Cardiac septum (tissue), 1 donor: ENCODE measurements around the gene HPX. TPM values are rescaled to one million over a fixed set of nuclear protein-coding genes. Genes with fewer than 3 reads are reported as not detected.

Experiments used
- DNase-seq: peaks from one replicate; pipeline ENCODE4 v3.0.0-alpha.2; 2020; ENCODE audit warnings: low spot score
- intact Hi-C: fragments of 100-400 bp; cut with DNase I; formaldehyde crosslinking; loops from one replicate; pipeline ENCODE4 v1.14.0; 2022
- long read RNA-seq: library from polyadenylated mRNA; unstranded; transcript quantifications from one replicate; pipeline ENCODE4 v2.0.0, GENCODE V29; 2021
- total RNA-seq: library from RNA; stranded (reverse); fragmentation: NEBNext Ultra II Directional; extraction: Animal tissue kit (Norgen Biotek cat#: 25700); gene quantifications from one replicate; pipeline ENCODE4 v1.2.1, GENCODE V29; 2021
- donor health status: DM: no; HTN: no; CAD: no.

The HPX gene, protein sequence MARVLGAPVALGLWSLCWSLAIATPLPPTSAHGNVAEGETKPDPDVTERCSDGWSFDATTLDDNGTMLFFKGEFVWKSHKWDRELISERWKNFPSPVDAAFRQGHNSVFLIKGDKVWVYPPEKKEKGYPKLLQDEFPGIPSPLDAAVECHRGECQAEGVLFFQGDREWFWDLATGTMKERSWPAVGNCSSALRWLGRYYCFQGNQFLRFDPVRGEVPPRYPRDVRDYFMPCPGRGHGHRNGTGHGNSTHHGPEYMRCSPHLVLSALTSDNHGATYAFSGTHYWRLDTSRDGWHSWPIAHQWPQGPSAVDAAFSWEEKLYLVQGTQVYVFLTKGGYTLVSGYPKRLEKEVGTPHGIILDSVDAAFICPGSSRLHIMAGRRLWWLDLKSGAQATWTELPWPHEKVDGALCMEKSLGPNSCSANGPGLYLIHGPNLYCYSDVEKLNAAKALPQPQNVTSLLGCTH
- total RNA-seq: 0.27 TPM
- long read RNA-seq: 0 reads

DNA sequence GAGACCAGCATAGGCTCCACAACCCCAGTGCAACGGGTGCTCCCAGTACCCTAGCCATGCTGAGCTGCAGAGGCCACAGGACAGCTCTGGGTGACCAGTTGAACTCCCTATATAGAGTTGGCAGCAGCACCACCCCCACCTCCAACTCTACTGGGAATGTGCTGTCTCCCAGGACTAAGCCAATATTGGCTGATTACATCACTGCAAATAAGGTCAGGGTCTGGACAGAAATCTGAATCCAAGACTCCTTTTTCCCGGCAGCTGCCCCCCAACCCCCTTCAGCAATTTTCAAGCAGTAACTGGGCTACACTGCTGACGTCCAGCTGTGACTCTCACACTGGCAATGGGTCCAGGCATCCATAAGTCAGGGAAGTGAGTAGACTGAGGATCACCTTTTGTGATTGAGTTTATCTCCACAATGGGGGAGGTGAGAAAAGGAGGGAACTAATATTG, at the start of gene HPX:
Gene HPX, minus strand, starts transcription at position 82 of the 453 bp plus-strand sequence. Its CDS starts 24 bp downstream, at position 58.
- intact Hi-C loops: no loop called here
- DNase-seq: no peak

DNA sequence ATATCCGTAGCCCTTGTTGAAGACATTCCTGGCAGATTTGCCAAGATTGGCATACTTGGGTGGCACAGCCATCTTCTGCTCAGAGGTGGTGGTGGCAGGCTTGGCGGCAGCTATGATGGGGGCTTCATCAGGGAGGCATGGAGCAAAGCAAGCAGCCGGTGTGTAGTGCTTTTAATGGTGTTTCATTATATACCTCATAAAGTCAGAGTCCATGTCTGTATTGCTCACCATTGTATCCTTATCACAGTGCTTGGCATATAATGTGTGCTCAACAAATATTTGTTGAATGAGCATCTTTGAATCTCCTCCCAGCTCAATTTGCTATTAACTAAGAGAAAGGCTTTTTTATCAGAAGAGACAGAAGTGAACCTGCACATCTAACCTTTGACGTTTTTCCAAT, 48.5 kb upstream of the HPX start:
- DNase-seq: no peak
- intact Hi-C loops: no loop called here

DNA sequence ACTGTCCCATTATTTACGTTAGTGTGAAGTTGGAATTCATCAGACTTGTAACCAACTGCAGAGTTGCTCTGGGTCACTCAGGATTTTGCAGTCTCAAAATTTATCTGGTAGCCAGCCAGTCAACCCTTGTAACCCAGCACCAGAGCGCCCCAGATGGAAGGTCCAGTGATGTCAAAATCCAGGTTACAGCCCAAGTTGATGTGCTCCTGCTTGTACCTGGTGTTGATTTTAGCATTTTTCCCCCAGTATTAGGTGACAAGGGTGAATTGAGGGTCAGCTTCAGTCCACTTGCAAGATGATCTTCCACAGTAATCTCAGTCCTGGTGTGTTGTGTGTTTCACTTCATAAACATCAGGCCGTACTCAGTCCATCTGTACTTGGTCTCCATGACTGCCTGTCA, 48.0 kb upstream of the HPX start:
- DNase-seq: no peak
- intact Hi-C loops: no loop called here

DNA sequence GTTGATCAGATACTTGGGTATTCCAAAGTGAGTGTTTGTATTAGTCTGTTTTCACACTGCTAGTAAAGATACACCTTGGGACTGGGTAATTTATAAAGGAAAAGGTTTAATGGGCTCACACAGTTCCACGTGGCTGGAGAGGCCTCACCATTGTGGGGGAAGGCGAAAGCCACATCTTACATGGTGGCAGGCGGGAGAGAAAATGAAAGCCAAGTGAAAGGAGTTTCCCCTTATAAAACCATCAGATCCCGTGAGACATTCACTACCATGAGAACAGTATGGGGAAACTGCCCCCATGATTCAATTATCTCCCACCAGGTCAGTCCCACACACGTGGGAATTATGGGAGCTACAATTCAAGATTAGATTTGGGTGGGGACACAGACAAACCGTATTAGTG, 47.6 kb upstream of the HPX start:
- intact Hi-C loops: no loop called here
- no peak for DNase-seq

DNA sequence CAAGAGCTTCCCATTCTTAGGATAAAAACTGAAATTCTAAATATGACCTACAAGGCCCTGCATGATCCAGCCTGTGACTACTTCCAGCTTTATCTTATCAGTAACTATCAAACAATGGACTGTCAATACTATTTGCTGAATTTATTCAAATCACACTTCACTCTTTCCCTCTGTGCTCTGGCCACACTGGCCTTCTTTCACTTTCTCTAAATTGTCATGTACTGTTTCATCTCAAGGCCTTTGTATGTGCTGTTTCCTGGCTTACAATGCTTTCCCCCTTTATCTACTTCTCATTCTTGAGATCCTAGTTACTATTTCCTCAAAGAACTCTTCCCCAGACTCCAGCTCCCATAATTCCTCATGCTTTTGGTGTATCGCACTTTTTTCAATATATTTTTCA, 46.2 kb upstream of the HPX start:
- intact Hi-C loops: no loop called here

DNA sequence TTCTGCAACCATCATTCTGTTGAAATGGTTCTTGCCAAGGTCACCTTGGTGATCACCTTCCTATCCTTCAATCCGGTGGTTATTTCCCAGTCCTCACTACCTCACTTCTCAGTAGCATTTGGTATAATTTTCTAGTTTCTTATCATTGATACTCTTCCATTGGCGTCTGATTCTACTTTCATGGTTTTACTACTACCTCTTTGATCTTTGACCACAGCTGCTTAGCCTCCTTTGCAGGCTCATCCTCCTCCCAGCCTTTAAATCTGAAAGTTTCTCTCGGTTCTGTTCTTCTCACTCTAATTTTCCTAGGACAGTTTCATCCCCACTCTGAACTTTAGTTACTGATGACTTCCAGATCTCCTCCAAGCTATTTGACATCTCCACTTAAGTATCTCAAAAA, 45.5 kb upstream of the HPX start:
- intact Hi-C loops: no loop called here
- DNase-seq: no peak

More for the DNA sequence above, 46.2 kb upstream of the HPX start:
- DNase-seq: no peak

DNA sequence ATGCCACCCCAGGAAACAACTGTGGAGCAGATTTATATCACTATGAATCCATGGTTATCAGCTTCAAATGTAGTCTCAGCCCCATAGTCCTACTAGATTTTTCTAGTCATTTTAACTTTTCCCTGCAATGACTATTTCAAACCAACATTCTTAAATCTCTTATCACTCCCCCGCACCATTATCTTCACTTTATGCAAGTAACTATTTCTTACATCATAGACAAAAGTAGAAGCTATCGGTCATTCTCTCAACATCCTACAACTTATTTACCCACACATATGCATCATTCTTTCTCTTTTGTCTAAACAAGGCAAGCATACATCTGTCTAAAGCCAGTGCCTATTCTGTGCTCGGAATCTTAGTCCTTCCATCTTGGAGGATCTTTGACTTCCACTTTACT, 44.9 kb upstream of the HPX start:
- no peak for DNase-seq
- intact Hi-C loops: no loop called here

DNA sequence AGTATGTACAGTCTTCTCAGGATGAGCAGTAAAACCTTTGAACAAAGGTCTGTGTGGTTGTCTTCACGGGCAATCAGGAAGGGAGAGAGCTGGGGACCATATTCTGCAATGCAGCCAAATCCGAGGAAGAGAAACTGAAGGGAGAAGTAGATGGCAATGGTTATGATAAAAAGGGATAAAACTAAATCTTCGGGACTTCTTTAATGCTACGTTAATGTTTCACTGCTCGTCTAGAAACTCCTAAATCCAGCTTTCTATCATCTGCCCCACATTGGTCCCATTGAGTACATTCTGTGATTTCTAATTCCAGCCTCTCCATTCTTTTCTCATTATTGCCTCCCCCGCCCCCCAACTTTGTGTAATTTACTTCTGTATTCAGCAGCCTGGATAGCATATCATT, 42.2 kb upstream of the HPX start:
- intact Hi-C loops: loop anchor here (5.0 kb wide), 2 partner anchors 119 to 199 kb away; partner anchors contain the start of genes ILK, MRPL17 and RRP8
- DNase-seq: no peak

DNA sequence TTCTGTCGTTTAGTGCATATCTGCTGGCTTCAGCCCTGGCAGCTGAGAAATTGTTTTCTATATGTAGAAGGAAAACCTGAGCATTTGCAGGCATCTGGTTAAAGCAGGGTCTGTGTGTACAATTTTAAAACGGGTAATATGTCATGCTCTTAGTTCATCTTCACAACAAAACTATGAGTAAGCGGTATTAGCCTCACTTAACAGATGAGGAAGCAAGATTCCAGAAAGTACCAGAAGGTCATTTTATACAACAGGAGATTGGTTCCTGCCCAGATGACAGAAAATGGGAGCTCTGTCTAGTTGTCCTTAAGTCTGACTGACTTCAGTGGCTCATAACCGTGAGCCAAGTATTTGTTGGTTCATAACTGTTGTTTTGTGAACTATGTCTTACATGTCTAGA, 41.7 kb upstream of the HPX start:
- intact Hi-C loops: loop anchor here (5.0 kb wide), 2 partner anchors 120 to 200 kb away; partner anchors contain the start of genes ILK, MRPL17 and RRP8
- DNase-seq: no peak

DNA sequence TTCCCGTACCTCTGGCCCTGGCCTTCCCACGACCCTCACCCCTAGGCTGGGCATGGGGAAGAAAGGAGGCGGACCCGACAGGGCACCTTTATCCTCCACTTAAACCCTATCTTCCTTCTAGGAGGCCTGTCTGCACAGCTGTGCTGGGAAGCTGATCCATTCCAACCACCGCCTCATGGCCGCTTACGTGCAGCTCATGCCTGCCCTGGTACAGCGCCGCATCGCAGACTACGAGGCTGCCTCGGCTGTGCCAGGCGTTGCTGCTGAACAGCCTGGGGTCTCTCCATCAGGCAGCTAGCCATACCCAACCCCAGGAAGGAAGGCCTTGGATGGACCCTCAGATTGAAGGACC, 41.1 kb upstream of the HPX start:
- intact Hi-C loops: loop anchor here (5.0 kb wide), 2 partner anchors 120 to 200 kb away; partner anchors contain the start of genes ILK, MRPL17 and RRP8
- no peak for DNase-seq

DNA sequence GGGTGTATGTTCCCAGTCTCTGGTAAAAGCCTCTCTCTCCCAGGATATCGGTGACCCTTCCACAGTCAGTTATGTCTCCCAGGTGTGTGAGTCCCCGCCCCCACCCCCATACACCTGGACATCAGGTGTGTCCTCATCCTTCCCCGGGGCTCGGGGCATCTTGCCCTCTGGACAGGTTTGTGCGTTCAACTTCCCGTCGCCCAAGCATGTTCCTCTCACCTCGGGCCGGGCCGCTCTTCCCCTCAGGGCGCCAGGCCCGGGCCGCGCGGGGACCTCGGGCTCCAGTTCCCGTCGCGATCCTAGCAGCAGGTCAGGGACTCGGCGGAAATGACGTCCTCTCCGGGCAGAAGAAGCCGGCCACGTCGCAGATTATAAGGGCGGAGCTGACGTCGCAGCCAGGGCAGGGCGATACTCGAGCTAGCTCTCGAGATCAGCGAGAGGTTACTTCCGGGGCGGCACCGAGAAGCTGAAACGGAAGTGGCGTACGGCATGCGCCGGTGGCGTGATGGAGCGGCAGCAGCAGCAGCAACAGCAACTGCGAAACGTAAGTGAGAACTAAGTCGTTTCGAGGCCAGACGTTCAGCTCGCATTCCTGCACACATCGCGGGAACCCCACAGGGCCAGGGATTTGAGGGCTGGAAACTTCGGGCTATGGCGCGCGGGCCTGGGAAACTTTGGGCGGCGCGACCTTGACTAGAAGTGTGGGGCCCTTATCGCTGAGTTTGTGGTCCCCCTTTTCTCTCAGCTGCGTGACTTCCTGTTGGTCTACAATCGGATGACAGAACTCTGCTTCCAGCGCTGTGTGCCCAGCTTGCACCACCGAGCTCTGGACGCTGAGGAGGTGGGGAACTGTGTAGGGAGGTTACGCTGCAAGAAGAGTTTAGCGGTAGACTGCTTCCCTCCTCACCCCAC, 40.5 kb upstream of the HPX start, which contains the start of the genes ARFIP2 and TIMM10B:
Gene ARFIP2, minus strand, starts transcription at position 320 of the 912 bp plus-strand sequence. CDS start 910 bp downstream, outside the sequence.
Gene TIMM10B, plus strand, starts transcription at position 490 of the 912 bp plus-strand sequence. Its CDS starts 16 bp downstream, at position 506.
- intact Hi-C loops: loop anchor here (5.0 kb wide), 2 partner anchors 121 to 201 kb away; partner anchors contain the start of genes ILK, MRPL17 and RRP8

DNA sequence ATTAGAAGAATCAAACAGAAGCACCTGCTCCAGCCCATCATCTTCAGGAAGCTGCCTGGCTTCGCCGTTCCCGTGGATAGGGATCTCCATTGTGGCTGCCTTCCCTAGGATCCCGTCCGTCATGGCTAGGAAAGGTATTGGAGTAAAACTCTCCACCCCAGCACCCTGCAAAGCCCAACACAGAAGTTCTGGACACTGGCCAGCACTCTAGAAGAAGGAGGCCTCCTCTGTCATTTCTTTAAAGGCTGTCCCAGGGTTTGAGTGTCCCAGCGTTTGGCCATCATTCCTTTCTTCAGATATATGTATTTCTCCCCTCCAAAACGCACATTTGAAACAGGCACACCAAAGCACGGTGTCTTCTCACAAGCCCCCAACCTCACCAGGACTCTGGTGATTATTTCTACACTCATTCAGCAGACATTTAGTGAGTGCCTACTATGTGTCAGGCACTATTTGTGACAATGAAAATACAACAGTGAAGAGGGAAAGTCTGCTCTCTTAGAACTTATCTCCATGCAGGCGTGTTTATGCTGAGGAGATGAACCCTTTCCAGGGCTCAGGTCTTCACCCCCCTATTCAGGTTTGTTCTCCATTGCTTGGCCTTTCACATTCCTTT, 39.6 kb upstream of the HPX start:
- no peak for DNase-seq
- intact Hi-C loops: loop anchor here (5.0 kb wide), 2 partner anchors 122 to 202 kb away; partner anchors contain the start of genes ILK, MRPL17 and RRP8

More for the DNA sequence above, 40.5 kb upstream of the HPX start, which contains the start of the genes ARFIP2 and TIMM10B:
- DNase-seq: peak; percentile 100

DNA sequence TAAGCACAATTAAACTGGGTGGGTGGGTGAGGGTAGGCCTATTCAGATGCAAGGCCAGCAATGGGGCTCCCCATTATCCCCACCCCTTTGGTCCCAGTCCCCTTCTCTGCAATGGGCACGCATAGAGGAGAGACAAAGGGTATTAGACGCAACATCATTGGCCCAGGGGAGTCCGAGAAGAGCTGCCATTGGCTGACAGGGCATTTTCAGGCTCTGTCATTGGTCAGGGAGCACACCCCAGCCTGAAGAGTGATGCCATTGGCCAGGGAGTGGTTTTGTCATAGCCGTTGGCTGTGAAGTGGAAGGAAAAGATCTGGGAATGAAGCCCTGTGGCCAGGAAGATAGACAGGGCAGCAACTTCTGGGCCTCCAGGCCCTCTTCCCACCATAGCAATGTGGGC, 35.8 kb upstream of the HPX start:
- DNase-seq: no peak
- intact Hi-C loops: loop anchor here (10.0 kb wide), 1 partner anchor 242 kb away; the partner anchor contains the start of genes CNGA4 and FHIP1B

DNA sequence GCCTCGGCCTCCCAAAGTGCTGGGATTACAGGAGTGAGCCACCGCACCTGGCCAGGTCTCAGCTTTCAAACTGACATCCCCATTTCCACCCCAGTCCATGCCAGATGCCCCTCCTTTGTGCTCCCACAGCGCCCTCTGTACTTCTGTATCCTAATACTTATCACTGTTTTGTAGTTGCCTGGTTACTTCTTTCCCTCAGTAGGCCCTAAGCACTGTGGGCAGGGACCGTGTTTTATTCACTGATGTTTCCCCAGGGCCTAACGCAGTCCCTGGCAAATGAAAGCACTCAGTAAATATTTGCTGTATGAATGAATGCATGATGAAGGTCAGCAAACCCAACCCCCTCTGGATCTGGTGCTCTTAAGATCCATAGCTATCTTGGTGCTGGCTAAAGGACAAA, 35.1 kb upstream of the HPX start:
- DNase-seq: no peak
- intact Hi-C loops: loop anchor here (10.0 kb wide), 1 partner anchor 241 kb away; the partner anchor contains the start of genes CNGA4 and FHIP1B

DNA sequence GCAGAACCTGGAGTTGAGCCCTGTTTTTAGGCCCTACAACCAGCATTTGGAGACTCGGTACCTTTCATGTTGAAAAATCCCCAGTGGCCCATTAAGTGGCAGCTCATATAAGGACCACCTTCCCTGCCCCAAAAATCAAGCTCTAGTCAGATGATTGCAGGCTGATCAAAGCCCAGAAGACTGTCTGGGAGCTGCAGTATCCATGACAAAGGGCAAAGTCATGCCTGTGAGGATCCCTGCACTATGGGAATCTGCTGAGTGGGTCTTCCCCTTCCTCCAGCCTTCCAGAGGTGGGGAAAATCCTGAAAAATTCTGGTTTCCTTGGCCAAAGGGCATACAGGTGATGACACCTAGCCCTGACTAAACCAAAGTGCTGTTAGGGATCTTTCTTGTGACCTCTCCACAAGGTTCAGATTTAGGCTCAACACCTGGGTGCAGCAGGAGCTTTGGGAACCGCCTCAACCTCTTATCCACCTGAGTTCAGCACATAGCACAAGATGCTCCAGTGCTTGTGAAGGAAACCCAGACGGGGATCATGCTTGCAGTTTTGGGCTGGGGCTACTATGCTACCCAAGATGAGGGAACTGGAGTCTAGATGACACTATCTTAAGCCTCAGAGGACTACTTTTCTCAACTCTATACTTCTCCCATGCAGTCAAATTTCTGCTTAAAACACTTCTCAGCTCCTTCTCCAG, 34.2 kb upstream of the HPX start:
- no peak for DNase-seq
- intact Hi-C loops: loop anchor here (10.0 kb wide), 1 partner anchor 240 kb away; the partner anchor contains the start of genes CNGA4 and FHIP1B

DNA sequence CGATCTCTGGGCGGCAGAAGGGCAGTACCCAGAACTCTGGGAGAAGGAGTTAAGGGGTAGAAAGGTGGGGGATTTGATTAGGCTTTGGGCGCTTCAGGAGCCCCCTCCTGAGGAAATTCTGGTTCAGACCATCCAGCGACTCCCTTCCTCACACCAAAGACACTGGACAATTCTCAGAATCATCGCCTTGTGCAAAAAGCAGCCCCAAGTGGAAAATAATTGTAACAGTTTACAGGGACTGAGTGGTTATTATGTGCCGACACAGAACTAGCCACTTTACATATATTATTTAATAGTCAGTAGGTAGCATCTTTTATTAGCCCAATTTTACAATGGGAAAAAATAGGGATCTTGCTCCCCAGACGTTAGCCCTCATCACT, 33.6 kb upstream of the HPX start:
- no peak for DNase-seq
- intact Hi-C loops: loop anchor here (10.0 kb wide), 1 partner anchor 240 kb away; the partner anchor contains the start of genes CNGA4 and FHIP1B

DNA sequence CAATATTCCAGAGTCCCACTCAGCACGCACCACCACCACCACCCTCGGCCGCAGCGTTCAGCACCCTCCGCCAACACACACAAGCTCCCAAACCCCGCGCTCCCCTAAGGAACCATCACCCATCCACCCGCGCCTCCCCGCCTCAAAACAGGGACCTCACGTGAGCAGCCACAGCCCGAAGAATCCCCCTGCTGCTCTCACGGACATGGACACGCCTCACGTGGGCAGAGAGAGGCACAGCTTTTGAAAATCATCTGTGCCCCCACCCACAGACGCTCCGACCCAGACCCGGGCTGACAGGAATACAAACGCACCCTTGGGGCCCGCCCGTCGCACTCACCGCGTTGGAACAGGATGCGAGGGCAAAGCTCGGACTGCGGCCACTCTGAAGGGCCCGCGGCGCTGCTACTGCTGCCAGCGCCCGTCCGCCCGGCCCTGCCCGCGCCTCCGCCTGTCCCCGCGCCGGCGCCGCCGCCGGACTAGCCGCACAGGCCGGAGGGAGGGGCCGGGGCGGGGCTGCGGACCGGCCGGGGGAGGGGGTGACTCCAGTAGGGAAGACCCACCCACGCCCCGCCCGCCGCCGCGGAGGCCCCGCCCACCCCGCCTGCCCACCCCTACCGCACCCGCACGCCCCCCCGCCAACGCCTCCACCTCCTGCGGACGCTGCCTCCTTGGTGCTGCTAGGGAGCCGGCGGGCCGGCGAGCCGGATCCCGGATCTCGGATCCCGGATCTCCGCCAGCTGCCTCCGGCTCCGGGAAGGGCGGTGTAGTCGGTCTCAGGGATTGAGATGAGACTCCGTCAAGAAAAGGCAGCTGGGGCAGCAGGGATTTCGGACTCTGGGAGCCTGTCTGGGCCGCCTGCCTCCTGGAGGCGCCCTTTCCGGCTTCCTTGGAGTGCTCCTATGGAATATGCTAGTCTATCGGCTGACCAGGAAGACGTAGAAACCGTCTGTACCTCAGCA, 32.9 kb upstream of the HPX start, which contains the start of gene TRIM3:
Gene TRIM3, minus strand, starts transcription at position 491 of the 962 bp plus-strand sequence. CDS start 8,246 bp downstream, outside the sequence.
- peak; percentile 96 for DNase-seq
- intact Hi-C loops: loop anchor here (2.0 to 10.0 kb wide), 2 partner anchors 83 to 239 kb away; partner anchors contain the start of genes CNGA4, FHIP1B and SMPD1
